Stimulated activated CD8-positive, alpha-beta memory T cell treated with anti-CD3 and anti-CD28 coated beads, Interleukin-7, amount 100 ng/mL, for 4 hours (primary cell): ENCODE measurements around the gene ZBTB8OS.

Experiments
- DNase-seq, 2 donors: peaks; one replicate each; pipeline ENCODE4 v3.0.0-alpha.2; 2020; ENCODE audit warnings: low read depth in 2 of 2

ZBTB8OS gene

GRCh38 chr1:32611859-32612188, 38.5 kb downstream of the ZBTB8OS start:
- no peak for DNase-seq

- DNase-seq = no peak
Measured at GRCh38 chr1:32609180-32609579, 41.2 kb downstream of the ZBTB8OS start.

- DNase-seq = no peak
Measured at GRCh38 chr1:32606565-32607371, 43.6 kb downstream of the ZBTB8OS start.

GRCh38 chr1:32605711-32606424, 44.5 kb downstream of the ZBTB8OS start:
- DNase-seq = no peak

- no peak for DNase-seq
Measured at GRCh38 chr1:32600034-32600433, 50.3 kb downstream of the ZBTB8OS start.

- DNase-seq = no peak
Measured at GRCh38 chr1:32592943-32593342, 57.4 kb downstream of the ZBTB8OS start.

- DNase-seq = no peak
Measured at GRCh38 chr1:32580348-32581017, 69.9 kb downstream of the ZBTB8OS start.
